Measurements from ENCODE around the gene HARBI1.
A peak's percentile ranks its signal among the peaks of the same experiment; 100 is the strongest.

Gene HARBI1

GRCh38 chr11:46633291-46634217 is 16.5 kb upstream of the HARBI1 start:
- DNase-seq = no peak

- no peak for DNase-seq
Observed at GRCh38 chr11:46632502-46632901, 15.5 kb upstream of the HARBI1 start.

GRCh38 chr11:46631676-46632075 is 14.6 kb upstream of the HARBI1 start:
- DNase-seq = no peak

GRCh38 chr11:46630237-46630636 is 13.2 kb upstream of the HARBI1 start:
- DNase-seq = no peak

GRCh38 chr11:46628961-46629360 is 11.9 kb upstream of the HARBI1 start:
- no peak for DNase-seq

GRCh38 chr11:46625406-46625805 is 8.4 kb upstream of the HARBI1 start:
- no peak for DNase-seq

- no peak for DNase-seq
Observed at GRCh38 chr11:46618837-46619236, 1.8 kb upstream of the HARBI1 start.

GRCh38 chr11:46617972-46618314 is 916 bp upstream of the HARBI1 start:
- no peak for DNase-seq

GRCh38 chr11:46616551-46617133 is 385 bp downstream of the HARBI1 start:
- peak; percentile 28 for DNase-seq

- DNase-seq = no peak
Observed at GRCh38 chr11:46615756-46616155, 1.3 kb downstream of the HARBI1 start.

GRCh38 chr11:46612326-46612725 is 4.7 kb downstream of the HARBI1 start:
- no peak for DNase-seq

- no peak for DNase-seq
Observed at GRCh38 chr11:46611526-46612304, 5.3 kb downstream of the HARBI1 start.

- no peak for DNase-seq
Observed at GRCh38 chr11:46609386-46609785, 7.6 kb downstream of the HARBI1 start.

- DNase-seq = no peak
Observed at GRCh38 chr11:46607516-46607915, 9.5 kb downstream of the HARBI1 start.

- no peak for DNase-seq
Observed at GRCh38 chr11:46604796-46605195, 12.2 kb downstream of the HARBI1 start.

- DNase-seq = no peak
Observed at GRCh38 chr11:46603704-46604308, 13.2 kb downstream of the HARBI1 start.

- DNase-seq = no peak
Observed at GRCh38 chr11:46601129-46601528, 15.9 kb downstream of the HARBI1 start.

GRCh38 chr11:46600194-46600960 is 16.6 kb downstream of the HARBI1 start:
- no peak for DNase-seq

- DNase-seq = no peak
Observed at GRCh38 chr11:46599340-46600193, 17.5 kb downstream of the HARBI1 start.

GRCh38 chr11:46597609-46598219 is 19.3 kb downstream of the HARBI1 start:
- DNase-seq = peak; percentile 55

- no peak for DNase-seq
Observed at GRCh38 chr11:46597155-46597554, 19.9 kb downstream of the HARBI1 start.
